HepG2 (cell line): ENCODE measurements around the gene INA. TPM values are rescaled to one million over a fixed set of nuclear protein-coding genes. Genes with fewer than 3 reads are reported as not detected.

Experiments used
- ATAC-seq: fragments of 200-7000 bp; cut with Tn5 transposase; 3 replicates; pipeline ENCODE4 v1.9.1; 2020; ENCODE audit warnings: mild to moderate bottlenecking, moderate library complexity
- BruUV-seq: library from RNA; stranded (reverse); fragments of 400-500 nt; replicated peaks from 2 replicates; lab custom pipeline; 2021; lab: Mats Ljungman, UMichigan
- CTCF ChIA-PET: fragments of 300-600 bp; formaldehyde crosslinking; extraction: SDS; loops from one replicate; lab custom pipeline; 2021; ENCODE audit warnings: low total read pairs, inconsistent platforms, low intra/inter-chr PET ratio; lab: Yijun Ruan, JAX
- POLR2A ChIA-PET: fragments of 350-600 bp; sonication (Branson Sonifier 250); formaldehyde crosslinking; loops from one replicate; lab custom pipeline; 2020; ENCODE audit warnings: antibody characterized with exemption, inconsistent platforms; lab: Yijun Ruan, JAX
- DNase-seq: peaks from one replicate; pipeline ENCODE4 v3.0.0-alpha.2; 2015; ENCODE audit warnings: low spot score
- FAIRE-seq: peaks from 3 replicates; lab custom pipeline; 2011; peaks lifted over from hg19 to GRCh38; lab: Jason Lieb, UNC
- H2AFZ ChIP-seq: one replicate; pipeline ENCODE4 v1.6.1; 2011; ENCODE audit warnings: low read length, inconsistent platforms
- H3K27ac ChIP-seq: fragments of 300-600 bp; 3 replicates; pipeline ENCODE4 v1.8.0; 2011; ENCODE audit warnings: mixed run types, mild to moderate bottlenecking, mixed read lengths, low read length, inconsistent platforms; ENCODE audit not compliant: insufficient read depth; ENCODE audit errors: extremely low read length
- H3K27me3 ChIP-seq, 2 experiments: fragments of 200-600 bp in 1 of 2; 2 replicates in 1 of 2; 3 replicates in 1 of 2; pipeline versions ENCODE4 v1.6.0 to v1.8.0; 2011; ENCODE audit warnings: low read length in 2 of 2, mild to moderate bottlenecking in 2 of 2, moderate library complexity in 2 of 2, inconsistent platforms in 1 of 2; ENCODE audit not compliant: insufficient read depth in 2 of 2, control insufficient read depth in 1 of 2
- H3K36me3 ChIP-seq, 2 experiments: fragments of 200-600 bp in 1 of 2; replicated peaks in 1 of 2; 2 replicates in 1 of 2; 3 replicates in 1 of 2; pipeline versions ENCODE4 v1.5.1 to v1.8.0; 2011; ENCODE audit warnings: low read length in 2 of 2, inconsistent platforms in 1 of 2; ENCODE audit not compliant: insufficient read depth in 2 of 2, control insufficient read depth in 1 of 2
- H3K4me1 ChIP-seq: 2 replicates; pipeline ENCODE4 v1.5.1; 2012; ENCODE audit warnings: low read length, inconsistent platforms; ENCODE audit not compliant: insufficient read depth
- H3K4me2 ChIP-seq: 2 replicates; pipeline ENCODE4 v1.6.0; 2011; ENCODE audit warnings: low read depth, low read length, inconsistent platforms
- H3K4me3 ChIP-seq, 3 experiments: fragments of 200-600 bp in 1 of 3; sonication (generic), shearing (Covaris generic) in 1 of 3; replicated peaks in 1 of 3; 2 replicates each; pipeline ENCODE4 v1.5.1; 2011 to 2016; ENCODE audit warnings: low read length in 3 of 3, inconsistent platforms in 2 of 3, low read depth in 2 of 3, mild to moderate bottlenecking in 2 of 3, control low read depth in 1 of 3, mixed read lengths in 1 of 3; ENCODE audit not compliant: insufficient read depth in 1 of 3
- H3K79me2 ChIP-seq: one replicate; pipeline ENCODE4 v1.6.1; 2011; ENCODE audit warnings: low read length, inconsistent platforms; ENCODE audit not compliant: insufficient read depth
- H3K9ac ChIP-seq: 2 replicates; pipeline ENCODE4 v1.6.0; 2011; ENCODE audit warnings: mild to moderate bottlenecking, low read depth, low read length, inconsistent platforms; ENCODE audit not compliant: insufficient read depth
- H3K9me3 ChIP-seq: 2 replicates; pipeline ENCODE4 v1.5.1; 2012; ENCODE audit warnings: mild to moderate bottlenecking, low read length
- H4K20me1 ChIP-seq: 2 replicates; pipeline ENCODE4 v1.6.0; 2011; ENCODE audit warnings: inconsistent platforms, mild to moderate bottlenecking, low read length, moderate library complexity; ENCODE audit not compliant: insufficient read depth
- HNF4A ChIP-seq: sonication (generic); formaldehyde crosslinking; IDR thresholded peaks from 2 replicates; pipeline ENCODE4 v1.4.0; 2020; ENCODE audit warnings: missing genetic modification reagents
- MAFF ChIP-seq: IDR thresholded peaks from 2 replicates; pipeline ENCODE4 v1.6.1; 2011; ENCODE audit warnings: low read depth, low read length, improper control_type of control experiment
- MAFG ChIP-seq: sonication (generic); formaldehyde crosslinking; IDR thresholded peaks from 2 replicates; pipeline ENCODE4 v1.5.1; 2020; ENCODE audit warnings: mild to moderate bottlenecking, missing genetic modification reagents
- MBNL3 ChIP-seq: fragments of 250-450 bp; sonication (Bioruptor Pico); conservative IDR thresholded peaks from 2 replicates; pipeline ENCODE4 v1.8.0; 2022; ENCODE audit warnings: mild to moderate bottlenecking, inconsistent platforms
- MYC ChIP-seq: sonication (generic); formaldehyde crosslinking; IDR thresholded peaks from 2 replicates; pipeline ENCODE4 v1.9.0; 2021; ENCODE audit warnings: missing genetic modification reagents, borderline replicate concordance
- NFE2 ChIP-seq: sonication (generic); formaldehyde crosslinking; IDR thresholded peaks from 2 replicates; pipeline ENCODE4 v1.4.0; 2020; ENCODE audit warnings: missing genetic modification reagents
- SALL1 ChIP-seq: sonication (generic); formaldehyde crosslinking; IDR thresholded peaks from 2 replicates; pipeline ENCODE4 v1.8.0; 2022; ENCODE audit warnings: mild to moderate bottlenecking, missing genetic modification reagents
- SIX4 ChIP-seq: sonication (generic); formaldehyde crosslinking; IDR thresholded peaks from 2 replicates; pipeline ENCODE4 v1.4.0; 2020; ENCODE audit warnings: missing genetic modification reagents
- SOX13 ChIP-seq, 3 experiments: fragments of 450-650 bp in 1 of 3; sonication (generic) in 1 of 3; formaldehyde crosslinking in 1 of 3; IDR thresholded peaks in 2 of 3; conservative IDR thresholded peaks in 1 of 3; 2 replicates each; pipeline versions ENCODE4 v1.5.0 to v1.6.1; 2016 to 2020; ENCODE audit warnings: antibody characterized with exemption in 1 of 3, mild to moderate bottlenecking in 1 of 3, missing compliant biosample characterization in 1 of 3, missing genetic modification reagents in 1 of 3, moderate library complexity in 1 of 3
- ZBTB3 ChIP-seq: sonication (generic); formaldehyde crosslinking; IDR thresholded peaks from 2 replicates; pipeline ENCODE4 v1.4.0; 2020; ENCODE audit warnings: low read depth, mild to moderate bottlenecking, moderate library complexity, missing genetic modification reagents, borderline replicate concordance
- ZC3H4 ChIP-seq: sonication (generic); formaldehyde crosslinking; IDR thresholded peaks from 2 replicates; pipeline ENCODE4 v1.4.0; 2020; ENCODE audit warnings: missing genetic modification reagents, borderline replicate concordance
- ZFX ChIP-seq: sonication (generic); formaldehyde crosslinking; IDR thresholded peaks from 2 replicates; pipeline ENCODE4 v1.4.0; 2020; ENCODE audit warnings: mild to moderate bottlenecking, low read depth, missing genetic modification reagents, moderate library complexity
- ZNF501 ChIP-seq: sonication (generic); formaldehyde crosslinking; IDR thresholded peaks from 2 replicates; pipeline ENCODE4 v1.5.1; 2020; ENCODE audit warnings: mild to moderate bottlenecking, moderate library complexity, missing genetic modification reagents
- WGBS: methylation state at CpG from one replicate; pipeline ENCODE4 v1.1.6; 2017; ENCODE audit warnings: low lambda C conversion rate; 5-methylcytosine and 5-hydroxymethylcytosine counted together
- in situ Hi-C: cut with HindIII; loops from 2 replicates; pipeline ENCODE4 v1.10.0; 2017; ENCODE audit warnings: low pct_unique_long_range_greater_than_20kb; ENCODE audit not compliant: extremely low pct_ligation_motif_present
- intact Hi-C: fragments of 100-400 bp; cut with micrococcal nuclease; formaldehyde crosslinking; loops from one replicate; pipeline ENCODE4 v1.10.0; 2022; ENCODE audit not compliant: unreplicated experiment
- polyA plus RNA-seq, 8 experiments: library from polyadenylated mRNA; depleted of rRNA in 3 of 8; stranded (reverse) in 7 of 8; unstranded in 1 of 8; fragments of >200 nt; fragmentation: Illumina TruSeq in 4 of 8; extraction: Trizol in 4 of 8; gene quantifications; 2 replicates each; pipeline versions ENCODE4 v1.2.1 to v1.2.3, GENCODE V29; 2011 to 2016; ENCODE audit warnings: low read depth in 4 of 8, missing spikeins in 1 of 8, mixed read lengths in 1 of 8; ENCODE audit not compliant: insufficient read depth in 1 of 8
- total RNA-seq, 5 experiments: library from RNA; depleted of rRNA; stranded (reverse); fragments of >200 nt; fragmentation: Illumina TruSeq; extraction: Trizol; gene quantifications; 2 replicates each; pipeline ENCODE4 v1.2.3, GENCODE V29; 2016; ENCODE audit warnings: low read depth in 1 of 5
- TF ChIP-seq, protein P1 (sequence below): sonication (generic); formaldehyde crosslinking; IDR thresholded peaks from 2 replicates; pipeline ENCODE4 v1.5.1; 2020; ENCODE audit warnings: mild to moderate bottlenecking, missing genetic modification reagents, moderate library complexity
- TF ChIP-seq, protein P2 (sequence below): sonication (generic); formaldehyde crosslinking; IDR thresholded peaks from 2 replicates; pipeline ENCODE4 v1.4.0; 2020; ENCODE audit warnings: missing genetic modification reagents

The INA gene
- total and polyA plus RNA-seq, 2 of the 13 experiments (the other 11 are each of a cell fraction or from before 2014, with no cell fraction given) = 0.04 to 0.13 TPM

DNA sequence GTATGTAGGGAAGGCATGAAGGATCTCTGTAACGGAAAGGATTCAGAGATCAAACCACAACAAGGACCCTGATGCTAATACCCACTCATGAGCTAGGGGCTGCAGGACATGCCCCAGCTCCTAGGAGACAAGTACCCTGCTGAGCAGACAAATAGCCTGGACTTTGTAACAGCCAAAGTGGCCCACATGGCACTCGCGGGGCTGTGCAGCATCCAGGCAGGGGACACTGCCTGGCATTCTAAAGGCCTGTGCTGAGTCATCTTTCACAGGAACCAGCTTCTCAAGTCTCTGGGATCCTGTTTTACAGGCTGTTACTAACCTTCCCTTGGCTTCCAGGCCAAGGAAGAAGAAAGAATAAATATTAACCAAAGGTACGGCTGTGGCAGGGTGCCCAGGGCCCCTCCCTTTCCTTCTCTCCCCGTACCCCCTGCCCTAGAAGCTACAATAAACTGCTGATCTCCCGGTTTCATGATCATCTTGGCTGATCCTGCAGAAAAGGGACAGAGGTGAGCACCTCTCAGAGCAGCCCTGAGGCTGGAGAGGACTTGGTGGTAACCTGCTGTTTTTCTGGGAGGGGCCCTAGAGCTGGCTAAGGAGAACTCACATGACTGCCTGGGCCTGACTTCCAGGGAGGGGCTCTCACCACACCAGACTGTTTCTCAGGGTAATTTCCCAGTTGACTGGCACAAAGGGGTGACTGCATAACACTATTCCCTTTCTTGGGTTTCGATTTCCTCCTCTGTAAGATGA, 35.5 kb upstream of the INA start:
- DNase-seq (peak; percentile 50), ATAC-seq (peak; percentile 69), FAIRE-seq (no peak)
- H4K20me1 ChIP-seq = no peaks in the 10 kb centered on the region
- H3K27ac ChIP-seq = peak overlapping the region; percentile 23
- peak overlapping the region; percentile 30; the same call in 1 of the 2 replicates for H3K9ac ChIP-seq
- no TSS peak for BruUV-seq
- POLR2A ChIA-PET = interaction anchor here (0.8 to 2.9 kb wide), 7 partner anchors 8 to 324 kb away, joined by 3 to 13 read pairs (median 3); partner anchors contain the start of genes CNNM2 and NT5C2
- WGBS = 31% methylated on average over 7 of the region's 7 CpGs
- peaks cover 47% of the 10 kb centered on the region for H3K4me1 ChIP-seq
- in situ Hi-C loops = loop anchor here (10.0 kb wide), 3 partner anchors 117 to 327 kb away; partner anchors contain the start of gene CNNM2
- H3K79me2 ChIP-seq = no peaks in the 10 kb centered on the region
- no peaks in the 10 kb centered on the region for H3K27me3 ChIP-seq
- peak overlapping the region; percentile 39 for H2AFZ ChIP-seq
- intact Hi-C loops = loop anchor here (5.0 to 10.0 kb wide), 3 partner anchors 127 to 324 kb away; partner anchors contain the start of gene CNNM2
- H3K4me2 ChIP-seq = peak overlapping the region; percentile 73
- CTCF ChIA-PET = no interaction called here
- no peaks in the 10 kb centered on the region for H3K9me3 ChIP-seq
- no peaks in the 10 kb centered on the region for H3K36me3 ChIP-seq
- H3K4me3 ChIP-seq = peak overlapping the region in 2 of 3 experiments; percentile 22 to 46; a peak in 3 of 6 replicates
- no peak for TF ChIP-seq ZBTB3 (CRISPR knock-in tag)
- peak; percentile 12; the same call in 1 of the 2 replicates for TF ChIP-seq HNF4A (CRISPR knock-in tag)
- TF ChIP-seq SOX13 (IDR thresholded peaks at IDR 0.05) = no peak
- peak in 1 of 2 experiments; percentile 22; a peak in 1 of 4 replicates for TF ChIP-seq SOX13 (CRISPR knock-in tag; conservative IDR thresholded peaks at IDR 0.05 in 1 of 2, IDR thresholded peaks at IDR 0.05 in 1 of 2)
- TF ChIP-seq MBNL3 (CRISPR knock-in tag) = no peak
- peak; percentile 27; the same call in 1 of the 2 replicates for TF ChIP-seq ZFX (CRISPR knock-in tag)
- TF ChIP-seq, protein P1, sequence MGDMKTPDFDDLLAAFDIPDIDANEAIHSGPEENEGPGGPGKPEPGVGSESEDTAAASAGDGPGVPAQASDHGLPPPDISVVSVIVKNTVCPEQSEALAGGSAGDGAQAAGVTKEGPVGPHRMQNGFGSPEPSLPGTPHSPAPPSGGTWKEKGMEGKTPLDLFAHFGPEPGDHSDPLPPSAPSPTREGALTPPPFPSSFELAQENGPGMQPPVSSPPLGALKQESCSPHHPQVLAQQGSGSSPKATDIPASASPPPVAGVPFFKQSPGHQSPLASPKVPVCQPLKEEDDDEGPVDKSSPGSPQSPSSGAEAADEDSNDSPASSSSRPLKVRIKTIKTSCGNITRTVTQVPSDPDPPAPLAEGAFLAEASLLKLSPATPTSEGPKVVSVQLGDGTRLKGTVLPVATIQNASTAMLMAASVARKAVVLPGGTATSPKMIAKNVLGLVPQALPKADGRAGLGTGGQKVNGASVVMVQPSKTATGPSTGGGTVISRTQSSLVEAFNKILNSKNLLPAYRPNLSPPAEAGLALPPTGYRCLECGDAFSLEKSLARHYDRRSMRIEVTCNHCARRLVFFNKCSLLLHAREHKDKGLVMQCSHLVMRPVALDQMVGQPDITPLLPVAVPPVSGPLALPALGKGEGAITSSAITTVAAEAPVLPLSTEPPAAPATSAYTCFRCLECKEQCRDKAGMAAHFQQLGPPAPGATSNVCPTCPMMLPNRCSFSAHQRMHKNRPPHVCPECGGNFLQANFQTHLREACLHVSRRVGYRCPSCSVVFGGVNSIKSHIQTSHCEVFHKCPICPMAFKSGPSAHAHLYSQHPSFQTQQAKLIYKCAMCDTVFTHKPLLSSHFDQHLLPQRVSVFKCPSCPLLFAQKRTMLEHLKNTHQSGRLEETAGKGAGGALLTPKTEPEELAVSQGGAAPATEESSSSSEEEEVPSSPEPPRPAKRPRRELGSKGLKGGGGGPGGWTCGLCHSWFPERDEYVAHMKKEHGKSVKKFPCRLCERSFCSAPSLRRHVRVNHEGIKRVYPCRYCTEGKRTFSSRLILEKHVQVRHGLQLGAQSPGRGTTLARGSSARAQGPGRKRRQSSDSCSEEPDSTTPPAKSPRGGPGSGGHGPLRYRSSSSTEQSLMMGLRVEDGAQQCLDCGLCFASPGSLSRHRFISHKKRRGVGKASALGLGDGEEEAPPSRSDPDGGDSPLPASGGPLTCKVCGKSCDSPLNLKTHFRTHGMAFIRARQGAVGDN (CRISPR knock-in tag) = peak; percentile 43; the same call in 1 of the 2 replicates
- TF ChIP-seq MYC (CRISPR knock-in tag) = peak; percentile 39; the same call in 1 of the 2 replicates
- TF ChIP-seq SALL1 (CRISPR knock-in tag) = peak; percentile 30; the same call in 1 of the 2 replicates
- TF ChIP-seq ZNF501 (CRISPR knock-in tag) = 0 out of 2 replicates have a peak, but pooled peaks have one; percentile 32
- TF ChIP-seq ZC3H4 (CRISPR knock-in tag) = no peak
- peak; percentile 67; the same call in 1 of the 2 replicates for TF ChIP-seq MAFG (CRISPR knock-in tag)
- TF ChIP-seq, protein P2, sequence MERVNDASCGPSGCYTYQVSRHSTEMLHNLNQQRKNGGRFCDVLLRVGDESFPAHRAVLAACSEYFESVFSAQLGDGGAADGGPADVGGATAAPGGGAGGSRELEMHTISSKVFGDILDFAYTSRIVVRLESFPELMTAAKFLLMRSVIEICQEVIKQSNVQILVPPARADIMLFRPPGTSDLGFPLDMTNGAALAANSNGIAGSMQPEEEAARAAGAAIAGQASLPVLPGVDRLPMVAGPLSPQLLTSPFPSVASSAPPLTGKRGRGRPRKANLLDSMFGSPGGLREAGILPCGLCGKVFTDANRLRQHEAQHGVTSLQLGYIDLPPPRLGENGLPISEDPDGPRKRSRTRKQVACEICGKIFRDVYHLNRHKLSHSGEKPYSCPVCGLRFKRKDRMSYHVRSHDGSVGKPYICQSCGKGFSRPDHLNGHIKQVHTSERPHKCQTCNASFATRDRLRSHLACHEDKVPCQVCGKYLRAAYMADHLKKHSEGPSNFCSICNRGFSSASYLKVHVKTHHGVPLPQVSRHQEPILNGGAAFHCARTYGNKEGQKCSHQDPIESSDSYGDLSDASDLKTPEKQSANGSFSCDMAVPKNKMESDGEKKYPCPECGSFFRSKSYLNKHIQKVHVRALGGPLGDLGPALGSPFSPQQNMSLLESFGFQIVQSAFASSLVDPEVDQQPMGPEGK (CRISPR knock-in tag) = 0 out of 2 replicates have a peak, but pooled peaks have one; percentile 26
- no peak for TF ChIP-seq SIX4
- TF ChIP-seq NFE2 (CRISPR knock-in tag) = peak; percentile 76; the same call in 1 of the 2 replicates
- TF ChIP-seq MAFF = peak; percentile 57
